H1 (cell line): ENCODE measurements around the gene DCHS1. TPM values are rescaled to one million over a fixed set of nuclear protein-coding genes. Genes with fewer than 3 reads are reported as not detected.
A peak's percentile ranks its signal among the peaks of the same experiment; 100 is the strongest.

Experiments used
- CTCF ChIA-PET: fragments of 300-600 bp; sonication (Branson Sonifier 250); formaldehyde crosslinking; loops from one replicate; lab custom pipeline; 2021; ENCODE audit not compliant: partially characterized antibody; lab: Charles Lee
- POLR2A ChIA-PET: fragments of 300-600 bp; sonication (Branson Sonifier 250); formaldehyde crosslinking; loops from one replicate; lab custom pipeline; 2021; ENCODE audit warnings: inconsistent platforms; ENCODE audit not compliant: partially characterized antibody; lab: Charles Lee
- DNase-seq, 2 experiments: peaks; one replicate each; pipeline versions ENCODE4 v3.0.0 to v3.0.0-alpha.2; 2010 to 2022; ENCODE audit warnings: low spot score in 2 of 2, low read depth in 1 of 2, mixed read lengths in 1 of 2
- FAIRE-seq: peaks from 2 replicates; lab custom pipeline; 2011; peaks lifted over from hg19 to GRCh38; lab: Jason Lieb, UNC
- H2AFZ ChIP-seq: 2 replicates; pipeline ENCODE4 v1.8.1; 2012; ENCODE audit warnings: low read length, inconsistent platforms
- H2AK5ac ChIP-seq: 2 replicates; pipeline ENCODE4 v1.6.1; 2013; ENCODE audit warnings: low read depth, low read length
- H2BK120ac ChIP-seq: replicated peaks from 2 replicates; pipeline ENCODE3; 2013; ENCODE audit warnings: low read depth, low read length, inconsistent platforms
- H2BK12ac ChIP-seq: 2 replicates; pipeline ENCODE4 v1.6.1; 2013; ENCODE audit warnings: low read depth, low read length
- H2BK15ac ChIP-seq: 2 replicates; pipeline ENCODE4 v1.6.1; 2013; ENCODE audit warnings: low read length
- H2BK20ac ChIP-seq: 2 replicates; pipeline ENCODE4 v1.6.1; 2013; ENCODE audit warnings: low read length
- H2BK5ac ChIP-seq: 2 replicates; pipeline ENCODE4 v1.6.1; 2013; ENCODE audit warnings: low read depth, low read length
- H3K14ac ChIP-seq: 2 replicates; pipeline ENCODE4 v1.6.1; 2013; ENCODE audit warnings: inconsistent platforms; ENCODE audit not compliant: insufficient read length
- H3K18ac ChIP-seq: 2 replicates; pipeline ENCODE4 v1.6.1; 2013; ENCODE audit warnings: low read length; ENCODE audit errors: extremely low read depth
- H3K23ac ChIP-seq: 2 replicates; pipeline ENCODE4 v1.6.1; 2013; ENCODE audit warnings: inconsistent platforms; ENCODE audit not compliant: insufficient read length
- H3K23me2 ChIP-seq: 2 replicates; pipeline ENCODE4 v1.6.1; 2013; ENCODE audit warnings: low read depth, low read length
- H3K27ac ChIP-seq: 2 replicates; pipeline ENCODE4 v1.6.1; 2011; ENCODE audit warnings: low read depth, low read length, inconsistent platforms
- H3K27me3 ChIP-seq, 4 experiments: replicated peaks in 1 of 4; 1 replicate in 1 of 4; 2 replicates in 3 of 4; pipeline versions ENCODE4 v1.6.1 to v1.8.1; 2011 to 2013; ENCODE audit warnings: low read length in 3 of 4, mild to moderate bottlenecking in 3 of 4, inconsistent platforms in 2 of 4, mixed read lengths in 2 of 4, moderate library complexity in 1 of 4; ENCODE audit not compliant: control insufficient read depth in 3 of 4, insufficient read depth in 3 of 4; ENCODE audit errors: extremely low read depth in 1 of 4
- H3K36me3 ChIP-seq, 4 experiments: 2 replicates each; pipeline versions ENCODE4 v1.6.1 to v1.8.1; 2011 to 2013; ENCODE audit warnings: mild to moderate bottlenecking in 4 of 4, low read length in 3 of 4, moderate library complexity in 2 of 4, control low read depth in 1 of 4, inconsistent platforms in 1 of 4; ENCODE audit not compliant: insufficient read depth in 4 of 4, control insufficient read depth in 2 of 4
- H3K4ac ChIP-seq: replicated peaks from 2 replicates; pipeline ENCODE3; 2013; ENCODE audit warnings: low read length, low read depth, mixed read lengths, inconsistent platforms; ENCODE audit not compliant: insufficient read length
- H3K4me1 ChIP-seq, 4 experiments: replicated peaks in 1 of 4; 1 replicate in 1 of 4; 2 replicates in 3 of 4; pipeline versions ENCODE4 v1.6.1 to v1.8.1; 2011 to 2013; ENCODE audit warnings: low read length in 3 of 4, inconsistent platforms in 2 of 4, mixed read lengths in 1 of 4; ENCODE audit not compliant: insufficient read depth in 4 of 4, control insufficient read depth in 3 of 4
- H3K4me2 ChIP-seq, 2 experiments: 2 replicates each; pipeline versions ENCODE4 v1.6.1 to v1.8.1; 2011 to 2013; ENCODE audit warnings: low read depth in 2 of 2, low read length in 2 of 2, control low read depth in 1 of 2, inconsistent platforms in 1 of 2, mild to moderate bottlenecking in 1 of 2; ENCODE audit not compliant: insufficient read depth in 1 of 2
- H3K4me3 ChIP-seq, 4 experiments: fragments of 200-600, 300-600 bp in 1 of 4; sonication (generic), shearing (Covaris generic), sonication (Bioruptor Twin) in 1 of 4; 2 replicates each; pipeline versions ENCODE4 v1.5.1 to v1.8.1; 2011 to 2016; ENCODE audit warnings: low read length in 4 of 4, low read depth in 3 of 4, control low read depth in 2 of 4, inconsistent platforms in 2 of 4, mild to moderate bottlenecking in 2 of 4, mixed read lengths in 1 of 4, moderate library complexity in 1 of 4; ENCODE audit not compliant: insufficient read depth in 2 of 4; ENCODE audit errors: extremely low read depth in 1 of 4
- H3K56ac ChIP-seq: replicated peaks from 2 replicates; pipeline ENCODE3; 2013; ENCODE audit warnings: low read depth, mild to moderate bottlenecking, mixed read lengths, low read length, inconsistent platforms; ENCODE audit not compliant: insufficient read length
- H3K79me1 ChIP-seq: 2 replicates; pipeline ENCODE4 v1.6.1; 2013; ENCODE audit warnings: low read depth, low read length, control low read depth
- H3K79me2 ChIP-seq, 2 experiments: 2 replicates each; pipeline versions ENCODE4 v1.6.1 to v1.8.1; 2012 to 2013; ENCODE audit warnings: low read length in 2 of 2, mild to moderate bottlenecking in 2 of 2, inconsistent platforms in 1 of 2; ENCODE audit not compliant: insufficient read depth in 2 of 2, control insufficient read depth in 1 of 2
- H3K9ac ChIP-seq, 4 experiments: replicated peaks in 1 of 4; 1 replicate in 1 of 4; 2 replicates in 3 of 4; pipeline versions ENCODE4 v1.6.1 to v1.8.1; 2011 to 2013; ENCODE audit warnings: low read depth in 3 of 4, low read length in 3 of 4, control low read depth in 2 of 4, mild to moderate bottlenecking in 2 of 4, moderate library complexity in 2 of 4, inconsistent platforms in 1 of 4; ENCODE audit errors: extremely low read depth in 1 of 4
- H3K9me3 ChIP-seq, 2 experiments: 2 replicates each; pipeline versions ENCODE4 v1.6.1 to v1.8.1; 2012 to 2013; ENCODE audit warnings: mild to moderate bottlenecking in 2 of 2, moderate library complexity in 2 of 2, control low read depth in 1 of 2, inconsistent platforms in 1 of 2, low read depth in 1 of 2, low read length in 1 of 2, mixed read lengths in 1 of 2; ENCODE audit not compliant: insufficient read depth in 2 of 2
- H4K20me1 ChIP-seq, 2 experiments: replicated peaks in 1 of 2; 2 replicates each; pipeline versions ENCODE3 to v1.8.1; 2011 to 2013; ENCODE audit warnings: inconsistent platforms in 2 of 2, low read length in 2 of 2, mild to moderate bottlenecking in 1 of 2; ENCODE audit not compliant: insufficient read depth in 2 of 2, control insufficient read depth in 1 of 2
- H4K5ac ChIP-seq: 2 replicates; pipeline ENCODE4 v1.6.1; 2013; ENCODE audit warnings: low read length, low read depth, mixed read lengths, inconsistent platforms; ENCODE audit not compliant: insufficient read length
- H4K8ac ChIP-seq: 2 replicates; pipeline ENCODE4 v1.8.0; 2013; ENCODE audit warnings: mild to moderate bottlenecking, moderate library complexity, low read length, inconsistent platforms; ENCODE audit not compliant: insufficient read depth; ENCODE audit errors: extremely low read depth
- H4K91ac ChIP-seq: replicated peaks from 2 replicates; pipeline ENCODE3; 2013; ENCODE audit warnings: low read length, mixed read lengths, inconsistent platforms; ENCODE audit not compliant: insufficient read length
- BCL11A ChIP-seq, 2 experiments: IDR thresholded peaks; one replicate each; pipeline ENCODE4 v1.6.1; 2011; ENCODE audit warnings: low read depth in 2 of 2, low read length in 2 of 2, mild to moderate bottlenecking in 2 of 2
- BRCA1 ChIP-seq: IDR thresholded peaks from 2 replicates; pipeline ENCODE4 v1.6.1; 2012; ENCODE audit warnings: low read depth, low read length, improper control_type of control experiment
- GABPA ChIP-seq: IDR thresholded peaks from 2 replicates; pipeline ENCODE4 v1.6.1; 2011; ENCODE audit warnings: mild to moderate bottlenecking, low read length, moderate library complexity, borderline replicate concordance; ENCODE audit not compliant: insufficient read depth
- MAFK ChIP-seq: IDR thresholded peaks from 2 replicates; pipeline ENCODE4 v1.6.1; 2012; ENCODE audit warnings: low read depth, mild to moderate bottlenecking, improper control_type of control experiment, low read length
- POLR2A ChIP-seq, 2 experiments: IDR thresholded peaks; 1 replicate in 1 of 2; 2 replicates in 1 of 2; pipeline ENCODE4 v1.6.1; 2011; ENCODE audit warnings: low read depth in 2 of 2, low read length in 2 of 2, mild to moderate bottlenecking in 2 of 2; ENCODE audit errors: control extremely low read depth in 1 of 2
- RFX5 ChIP-seq: IDR thresholded peaks from 2 replicates; pipeline ENCODE4 v1.6.1; 2011; ENCODE audit warnings: low read depth, low read length, improper control_type of control experiment, borderline replicate concordance
- RNF2 ChIP-seq: fragments of 200-900, 300-1000 bp; sonication (generic); IDR thresholded peaks from 2 replicates; pipeline ENCODE4 v1.7.1; 2016; ENCODE audit warnings: borderline replicate concordance, low read depth, mild to moderate bottlenecking, antibody characterized with exemption, low read length; ENCODE audit not compliant: poor library complexity, severe bottlenecking; ENCODE audit errors: missing control alignments
- WGBS, 2 experiments: shearing (Covaris generic) in 1 of 2; methylation state at CpG; one replicate each; pipeline versions ENCODE4 v1.1.6 to v1.1.7; 2013 to 2015; ENCODE audit warnings: low lambda C conversion rate in 2 of 2, mixed read lengths in 2 of 2, inconsistent platforms in 1 of 2, low coverage in 1 of 2, missing lambda C conversion rate in 1 of 2; ENCODE audit not compliant: insufficient replicate concordance in 2 of 2, insufficient coverage in 1 of 2, insufficient read length in 1 of 2; ENCODE audit errors: extremely low coverage in 1 of 2, missing lambda C conversion rate in 1 of 2; 5-methylcytosine and 5-hydroxymethylcytosine counted together
- polyA plus RNA-seq, 7 experiments: library from polyadenylated mRNA; depleted of rRNA in 3 of 7; stranded (reverse) in 5 of 7; unstranded in 2 of 7; fragments of >200 nt in 5 of 7; fragments of 200-250 nt in 2 of 7; gene quantifications; 1 replicate in 5 of 7; 2 replicates in 1 of 7; 4 replicates in 1 of 7; pipeline versions ENCODE4 v1.2.1 to v1.2.3, GENCODE V29; 2011 to 2013; ENCODE audit warnings: missing spikeins in 2 of 7, mixed read lengths in 2 of 7
- total RNA-seq: library from RNA; stranded (reverse); fragmentation: NEBNext Ultra II Directional; extraction: Animal tissue kit (Norgen Biotek cat#: 25700); gene quantifications from 2 replicates; pipeline ENCODE4 v1.2.1, GENCODE V29; 2021
- TF ChIP-seq, protein P1 (sequence below): IDR thresholded peaks from 2 replicates; pipeline ENCODE4 v1.6.1; 2011; ENCODE audit warnings: low read depth, mild to moderate bottlenecking, low read length; ENCODE audit not compliant: insufficient read depth

The DCHS1 gene
- total and polyA plus RNA-seq, 2 of the 8 experiments (the other 6 are each of a cell fraction or from before 2014, with no cell fraction given): 8.2 to 10.5 TPM

- H2BK15ac ChIP-seq: no peak overlapping the region
- H3K27ac ChIP-seq: no peak overlapping the region
- H4K20me1 ChIP-seq: no peaks in the 10 kb centered on the region
- H4K91ac ChIP-seq: no peak overlapping the region
- H4K8ac ChIP-seq: no peak overlapping the region
- CTCF ChIA-PET: interaction anchor here (0.7 to 4.4 kb wide), 7 partner anchors 12 to 172 kb away, joined by 3 to 35 read pairs (median 4); no protein-coding TSS in a partner anchor
- no peaks in the 10 kb centered on the region for H3K36me3 ChIP-seq
- no peak overlapping the region for H3K4me3 ChIP-seq
- H3K56ac ChIP-seq: no peak overlapping the region
- H3K27me3 ChIP-seq: peaks cover 0 to 2% (median 0%) of the 10 kb centered on the region in 4 experiments; a peak in 1 of 7 replicates
- no peak overlapping the region for H3K9ac ChIP-seq
- H3K79me1 ChIP-seq: no peaks in the 10 kb centered on the region
- H2AFZ ChIP-seq: 0 out of 2 replicates have a peak overlapping the region, but pooled peaks have one; percentile 51
- H3K4ac ChIP-seq: no peak overlapping the region
- no peaks in the 10 kb centered on the region for H3K23me2 ChIP-seq
- POLR2A ChIA-PET: interaction anchor here (0.7 kb wide), 1 partner anchor 184 kb away, joined by 3 read pairs; no protein-coding TSS in a partner anchor
- no peak overlapping the region for H2BK20ac ChIP-seq
- FAIRE-seq (peak; percentile 92), DNase-seq (no peak)
- no peak overlapping the region for H2BK12ac ChIP-seq
- H2BK5ac ChIP-seq: no peak overlapping the region
- H3K9me3 ChIP-seq: no peaks in the 10 kb centered on the region
- no peak overlapping the region for H3K4me2 ChIP-seq
- no peak overlapping the region for H4K5ac ChIP-seq
- 75% methylated on average over 2 of the region's 2 CpGs; no CpG with 5 or more reads in 1 of the 2 experiments for WGBS, 2 experiments
- H3K18ac ChIP-seq: no peak overlapping the region
- H3K4me1 ChIP-seq: no peaks in the 10 kb centered on the region
- H3K79me2 ChIP-seq: no peaks in the 10 kb centered on the region
- no peak overlapping the region for H2AK5ac ChIP-seq
- no peak overlapping the region for H3K23ac ChIP-seq
- no peak overlapping the region for H3K14ac ChIP-seq
- H2BK120ac ChIP-seq: no peak overlapping the region
- TF ChIP-seq RFX5 (no peak), BCL11A (IDR thresholded peaks at IDR 0.05; ENCODE audit: low read depth in 2 of 2, low read length in 2 of 2) (no peak), GABPA (no peak), MAFK (no peak), POLR2A (IDR thresholded peaks at IDR 0.05; ENCODE audit: control extremely low read depth in 1 of 2, low read depth in 2 of 2, low read length in 2 of 2) (no peak), BRCA1 (no peak), RNF2 (no peak)
- TF ChIP-seq, protein P1, sequence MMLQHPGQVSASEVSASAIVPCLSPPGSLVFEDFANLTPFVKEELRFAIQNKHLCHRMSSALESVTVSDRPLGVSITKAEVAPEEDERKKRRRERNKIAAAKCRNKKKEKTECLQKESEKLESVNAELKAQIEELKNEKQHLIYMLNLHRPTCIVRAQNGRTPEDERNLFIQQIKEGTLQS: 0 out of 2 replicates have a peak, but pooled peaks have one; percentile 22
Observed at GRCh38 chr11:6703247-6704063, 47.8 kb upstream of the DCHS1 start.
